HEK293 (cell line): Measurements from ENCODE around the gene STARD10.

ENCODE experiments used
- CTCF ChIA-PET: fragments of 350-600 bp; formaldehyde crosslinking; extraction: SDS; loops from one replicate; lab custom pipeline; 2021; ENCODE audit warnings: antibody characterized with exemption; lab: Yijun Ruan, JAX
- POLR2A ChIA-PET: fragments of 300-600 bp; formaldehyde crosslinking; extraction: SDS; loops from one replicate; lab custom pipeline; 2020; ENCODE audit warnings: antibody characterized with exemption, inconsistent platforms; lab: Yijun Ruan, JAX
- H3K27ac ChIP-seq: fragments of 200-500 bp; sonication (Bioruptor generic); 2 replicates; pipeline ENCODE4 v1.5.1; 2014; ENCODE audit warnings: low read depth, low read length, control low read depth, inconsistent platforms; ENCODE audit errors: extremely low read depth
- H3K36me3 ChIP-seq, 2 experiments: fragments of 200-500 bp in 1 of 2; sonication (Bioruptor generic) in 1 of 2; 1 replicate in 1 of 2; 2 replicates in 1 of 2; pipeline ENCODE4 v1.5.1; 2014 to 2017; ENCODE audit warnings: inconsistent platforms in 2 of 2, low read length in 2 of 2; ENCODE audit not compliant: control insufficient read depth in 2 of 2, insufficient read depth in 1 of 2
- H3K4me1 ChIP-seq: fragments of 200-500 bp; sonication (Bioruptor generic); 2 replicates; pipeline ENCODE4 v1.5.1; 2014; ENCODE audit warnings: mild to moderate bottlenecking, low read length, inconsistent platforms; ENCODE audit not compliant: control insufficient read depth, insufficient read depth
- H3K4me3 ChIP-seq: 2 replicates; pipeline ENCODE4 v1.5.1; 2011; ENCODE audit warnings: low read depth, mild to moderate bottlenecking, control low read depth, low read length, moderate library complexity
- H3K9me3 ChIP-seq: fragments of 200-500 bp; sonication (Bioruptor generic); 2 replicates; pipeline ENCODE4 v1.5.1; 2014; ENCODE audit warnings: low read depth, low read length, inconsistent platforms; ENCODE audit not compliant: control insufficient read depth, insufficient read depth
- BCL11A ChIP-seq: fragments of 450-650 bp; formaldehyde crosslinking; IDR thresholded peaks from 2 replicates; pipeline ENCODE4 v1.5.1; 2016; ENCODE audit warnings: low read depth, missing biosample characterization, missing genetic modification characterization
- GLIS1 ChIP-seq: fragments of 450-650 bp; formaldehyde crosslinking; IDR thresholded peaks from 2 replicates; pipeline ENCODE4 v1.5.1; 2016; ENCODE audit warnings: missing biosample characterization, missing genetic modification characterization
- GLIS2 ChIP-seq: fragments of 450-650 bp; formaldehyde crosslinking; IDR thresholded peaks from 2 replicates; pipeline ENCODE4 v1.5.1; 2016; ENCODE audit warnings: missing biosample characterization, missing genetic modification characterization
- KLF1 ChIP-seq: fragments of 450-650 bp; formaldehyde crosslinking; IDR thresholded peaks from 2 replicates; pipeline ENCODE4 v1.5.1; 2016; ENCODE audit warnings: missing biosample characterization, missing genetic modification characterization
- KLF10 ChIP-seq: fragments of 450-650 bp; IDR thresholded peaks from 2 replicates; pipeline ENCODE4 v1.5.1; 2018; ENCODE audit warnings: missing biosample characterization, mild to moderate bottlenecking, missing genetic modification characterization
- KLF16 ChIP-seq: fragments of 450-650 bp; formaldehyde crosslinking; IDR thresholded peaks from 2 replicates; pipeline ENCODE4 v1.5.1; 2017; ENCODE audit warnings: missing biosample characterization, missing genetic modification characterization
- KLF8 ChIP-seq: fragments of 450-650 bp; formaldehyde crosslinking; IDR thresholded peaks from 2 replicates; pipeline ENCODE4 v1.5.1; 2016; ENCODE audit warnings: missing biosample characterization, missing genetic modification characterization
- KLF9 ChIP-seq: fragments of 450-650 bp; formaldehyde crosslinking; IDR thresholded peaks from 2 replicates; pipeline ENCODE4 v1.5.1; 2016; ENCODE audit warnings: missing biosample characterization, missing genetic modification characterization, low read depth
- PBX3 ChIP-seq: sonication (generic); formaldehyde crosslinking; IDR thresholded peaks from 2 replicates; pipeline ENCODE4 v1.8.1; 2022; ENCODE audit warnings: mild to moderate bottlenecking, moderate library complexity, missing genetic modification reagents
- REPIN1 ChIP-seq: fragments of 450-650 bp; formaldehyde crosslinking; IDR thresholded peaks from 2 replicates; pipeline ENCODE4 v1.5.1; 2017; ENCODE audit warnings: missing biosample characterization, missing genetic modification characterization, low read depth
- SP2 ChIP-seq: fragments of 450-650 bp; formaldehyde crosslinking; IDR thresholded peaks from 2 replicates; pipeline ENCODE4 v1.5.1; 2016; ENCODE audit warnings: missing biosample characterization, missing genetic modification characterization
- SP3 ChIP-seq: fragments of 450-650 bp; formaldehyde crosslinking; IDR thresholded peaks from 2 replicates; pipeline ENCODE4 v1.5.1; 2016; ENCODE audit warnings: missing biosample characterization, missing genetic modification characterization
- SP7 ChIP-seq: fragments of 450-650 bp; formaldehyde crosslinking; IDR thresholded peaks from 2 replicates; pipeline ENCODE4 v1.5.1; 2016; ENCODE audit warnings: missing biosample characterization, missing genetic modification characterization
- YY1 ChIP-seq: fragments of 450-650 bp; formaldehyde crosslinking; IDR thresholded peaks from 2 replicates; pipeline ENCODE4 v1.5.1; 2018; ENCODE audit warnings: missing biosample characterization, missing genetic modification characterization
- ZFHX2 ChIP-seq: fragments of 450-650 bp; formaldehyde crosslinking; conservative IDR thresholded peaks from 2 replicates; pipeline ENCODE4 v1.5.1; 2016; ENCODE audit warnings: missing biosample characterization, missing genetic modification characterization
- ZFP37 ChIP-seq: fragments of 450-650 bp; formaldehyde crosslinking; IDR thresholded peaks from 2 replicates; pipeline ENCODE4 v1.5.1; 2016; ENCODE audit warnings: missing biosample characterization, missing genetic modification characterization
- ZNF146 ChIP-seq: fragments of 450-650 bp; formaldehyde crosslinking; IDR thresholded peaks from 2 replicates; pipeline ENCODE4 v1.5.1; 2016; ENCODE audit warnings: missing biosample characterization, missing genetic modification characterization
- ZNF202 ChIP-seq: fragments of 450-650 bp; formaldehyde crosslinking; IDR thresholded peaks from 2 replicates; pipeline ENCODE4 v1.5.1; 2016; ENCODE audit warnings: missing biosample characterization, missing genetic modification characterization, borderline replicate concordance
- ZNF223 ChIP-seq: fragments of 450-650 bp; formaldehyde crosslinking; IDR thresholded peaks from 2 replicates; pipeline ENCODE4 v1.5.1; 2016; ENCODE audit warnings: missing biosample characterization, missing genetic modification characterization
- ZNF324 ChIP-seq: fragments of 450-650 bp; formaldehyde crosslinking; IDR thresholded peaks from 2 replicates; pipeline ENCODE4 v1.5.1; 2016; ENCODE audit warnings: missing biosample characterization, missing genetic modification characterization
- ZNF335 ChIP-seq: fragments of 450-650 bp; formaldehyde crosslinking; conservative IDR thresholded peaks from 2 replicates; pipeline ENCODE4 v1.5.1; 2016; ENCODE audit warnings: missing biosample characterization, missing genetic modification characterization
- ZNF585B ChIP-seq: fragments of 450-650 bp; formaldehyde crosslinking; IDR thresholded peaks from 2 replicates; pipeline ENCODE4 v1.5.1; 2016; ENCODE audit warnings: missing biosample characterization, missing genetic modification characterization
- ZNF629 ChIP-seq: fragments of 450-650 bp; formaldehyde crosslinking; IDR thresholded peaks from 2 replicates; pipeline ENCODE4 v1.5.1; 2017; ENCODE audit warnings: missing biosample characterization, missing genetic modification characterization
- ZNF76 ChIP-seq: fragments of 450-650 bp; formaldehyde crosslinking; IDR thresholded peaks from 2 replicates; pipeline ENCODE4; 2016; ENCODE audit warnings: low read depth, missing biosample characterization, missing genetic modification characterization, borderline replicate concordance
- ZNF785 ChIP-seq: fragments of 450-650 bp; formaldehyde crosslinking; IDR thresholded peaks from 2 replicates; pipeline ENCODE4 v1.5.1; 2016; ENCODE audit warnings: missing biosample characterization, missing genetic modification characterization
- TF ChIP-seq, protein P1 (sequence below): fragments of 450-650 bp; formaldehyde crosslinking; optimal IDR thresholded peaks from 2 replicates; pipeline ENCODE3; 2016; ENCODE audit warnings: missing biosample characterization, mild to moderate bottlenecking, missing genetic modification characterization
- TF ChIP-seq, protein P2 (sequence below): fragments of 450-650 bp; formaldehyde crosslinking; IDR thresholded peaks from 2 replicates; pipeline ENCODE4 v1.5.1; 2016; ENCODE audit warnings: missing biosample characterization, missing genetic modification characterization
- TF ChIP-seq, protein P3 (sequence below): fragments of 450-650 bp; formaldehyde crosslinking; IDR thresholded peaks from 2 replicates; pipeline ENCODE4 v1.5.1; 2016; ENCODE audit warnings: missing biosample characterization, missing genetic modification characterization

STARD10 gene

GRCh38 chr11:72752088-72752914, 41.5 kb downstream of the STARD10 start, which contains the start of gene ARAP1:
TSS of gene ARAP1 (minus strand) at chr11:72752408. CDS start at chr11:72727128, 25,280 bp downstream.
- no peaks in the 10 kb centered on the region for H3K9me3 ChIP-seq
- H3K36me3 ChIP-seq = peaks cover 0 to 21% of the 10 kb centered on the region in 2 experiments; a peak in 1 of 3 replicates
- H3K27ac ChIP-seq = peak within 1 kb of the TSS; percentile 27; the same call in 1 of the 2 replicates
- POLR2A ChIA-PET = no interaction called here
- peak within 1 kb of the TSS; percentile 65 for H3K4me3 ChIP-seq
- no peaks in the 10 kb centered on the region for H3K4me1 ChIP-seq
- CTCF ChIA-PET = interaction anchor here (0.7 to 1.2 kb wide), 2 partner anchors 28 to 41 kb away, joined by 3 to 5 read pairs; no protein-coding TSS in a partner anchor
- TF ChIP-seq ZNF785 (tag by site-specific recombination) = no peak
- TF ChIP-seq ZNF146 (tag by site-specific recombination) = no peak
- no peak for TF ChIP-seq ZNF202 (tag by site-specific recombination)
- TF ChIP-seq KLF10 = peak; percentile 91
- TF ChIP-seq ZNF585B (tag by site-specific recombination) = no peak
- TF ChIP-seq ZFHX2 (tag by site-specific recombination) = peak; percentile 8; the same call in 1 of the 2 replicates
- peak; percentile 77; the same call in 1 of the 2 replicates for TF ChIP-seq KLF8
- no peak for TF ChIP-seq BCL11A
- TF ChIP-seq GLIS1 (tag by site-specific recombination) = peak; percentile 66
- peak; percentile 66; the same call in 1 of the 2 replicates for TF ChIP-seq REPIN1
- TF ChIP-seq, protein P1, sequence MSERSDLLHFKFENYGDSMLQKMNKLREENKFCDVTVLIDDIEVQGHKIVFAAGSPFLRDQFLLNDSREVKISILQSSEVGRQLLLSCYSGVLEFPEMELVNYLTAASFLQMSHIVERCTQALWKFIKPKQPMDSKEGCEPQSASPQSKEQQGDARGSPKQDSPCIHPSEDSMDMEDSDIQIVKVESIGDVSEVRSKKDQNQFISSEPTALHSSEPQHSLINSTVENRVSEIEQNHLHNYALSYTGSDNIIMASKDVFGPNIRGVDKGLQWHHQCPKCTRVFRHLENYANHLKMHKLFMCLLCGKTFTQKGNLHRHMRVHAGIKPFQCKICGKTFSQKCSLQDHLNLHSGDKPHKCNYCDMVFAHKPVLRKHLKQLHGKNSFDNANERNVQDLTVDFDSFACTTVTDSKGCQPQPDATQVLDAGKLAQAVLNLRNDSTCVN (tag by site-specific recombination) = peak; percentile 51
- TF ChIP-seq KLF1 (tag by site-specific recombination) = peak; percentile 84
- TF ChIP-seq KLF16 (tag by site-specific recombination) = peak; percentile 75; the same call in 1 of the 2 replicates
- TF ChIP-seq KLF9 (tag by site-specific recombination) = peak; percentile 94
- TF ChIP-seq SP7 (tag by site-specific recombination) = peak; percentile 49; the same call in 1 of the 2 replicates
- TF ChIP-seq ZNF324 (tag by site-specific recombination) = 0 out of 2 replicates have a peak, but pooled peaks have one; percentile 54
- TF ChIP-seq YY1 (tag by site-specific recombination) = 0 out of 2 replicates have a peak, but pooled peaks have one; percentile 12
- TF ChIP-seq, protein P2, sequence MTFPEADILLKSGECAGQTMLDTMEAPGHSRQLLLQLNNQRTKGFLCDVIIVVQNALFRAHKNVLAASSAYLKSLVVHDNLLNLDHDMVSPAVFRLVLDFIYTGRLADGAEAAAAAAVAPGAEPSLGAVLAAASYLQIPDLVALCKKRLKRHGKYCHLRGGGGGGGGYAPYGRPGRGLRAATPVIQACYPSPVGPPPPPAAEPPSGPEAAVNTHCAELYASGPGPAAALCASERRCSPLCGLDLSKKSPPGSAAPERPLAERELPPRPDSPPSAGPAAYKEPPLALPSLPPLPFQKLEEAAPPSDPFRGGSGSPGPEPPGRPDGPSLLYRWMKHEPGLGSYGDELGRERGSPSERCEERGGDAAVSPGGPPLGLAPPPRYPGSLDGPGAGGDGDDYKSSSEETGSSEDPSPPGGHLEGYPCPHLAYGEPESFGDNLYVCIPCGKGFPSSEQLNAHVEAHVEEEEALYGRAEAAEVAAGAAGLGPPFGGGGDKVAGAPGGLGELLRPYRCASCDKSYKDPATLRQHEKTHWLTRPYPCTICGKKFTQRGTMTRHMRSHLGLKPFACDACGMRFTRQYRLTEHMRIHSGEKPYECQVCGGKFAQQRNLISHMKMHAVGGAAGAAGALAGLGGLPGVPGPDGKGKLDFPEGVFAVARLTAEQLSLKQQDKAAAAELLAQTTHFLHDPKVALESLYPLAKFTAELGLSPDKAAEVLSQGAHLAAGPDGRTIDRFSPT = no peak
- 0 out of 2 replicates have a peak, but pooled peaks have one; percentile 25 for TF ChIP-seq ZFP37 (tag by site-specific recombination)
- TF ChIP-seq ZNF629 (tag by site-specific recombination) = 0 out of 2 replicates have a peak, but pooled peaks have one; percentile 14
- peak; percentile 68 for TF ChIP-seq ZNF335 (tag by site-specific recombination)
- TF ChIP-seq ZNF76 (tag by site-specific recombination) = 0 out of 2 replicates have a peak, but pooled peaks have one; percentile 30
- peak; percentile 78 for TF ChIP-seq SP3 (tag by site-specific recombination)
- TF ChIP-seq, protein P3, sequence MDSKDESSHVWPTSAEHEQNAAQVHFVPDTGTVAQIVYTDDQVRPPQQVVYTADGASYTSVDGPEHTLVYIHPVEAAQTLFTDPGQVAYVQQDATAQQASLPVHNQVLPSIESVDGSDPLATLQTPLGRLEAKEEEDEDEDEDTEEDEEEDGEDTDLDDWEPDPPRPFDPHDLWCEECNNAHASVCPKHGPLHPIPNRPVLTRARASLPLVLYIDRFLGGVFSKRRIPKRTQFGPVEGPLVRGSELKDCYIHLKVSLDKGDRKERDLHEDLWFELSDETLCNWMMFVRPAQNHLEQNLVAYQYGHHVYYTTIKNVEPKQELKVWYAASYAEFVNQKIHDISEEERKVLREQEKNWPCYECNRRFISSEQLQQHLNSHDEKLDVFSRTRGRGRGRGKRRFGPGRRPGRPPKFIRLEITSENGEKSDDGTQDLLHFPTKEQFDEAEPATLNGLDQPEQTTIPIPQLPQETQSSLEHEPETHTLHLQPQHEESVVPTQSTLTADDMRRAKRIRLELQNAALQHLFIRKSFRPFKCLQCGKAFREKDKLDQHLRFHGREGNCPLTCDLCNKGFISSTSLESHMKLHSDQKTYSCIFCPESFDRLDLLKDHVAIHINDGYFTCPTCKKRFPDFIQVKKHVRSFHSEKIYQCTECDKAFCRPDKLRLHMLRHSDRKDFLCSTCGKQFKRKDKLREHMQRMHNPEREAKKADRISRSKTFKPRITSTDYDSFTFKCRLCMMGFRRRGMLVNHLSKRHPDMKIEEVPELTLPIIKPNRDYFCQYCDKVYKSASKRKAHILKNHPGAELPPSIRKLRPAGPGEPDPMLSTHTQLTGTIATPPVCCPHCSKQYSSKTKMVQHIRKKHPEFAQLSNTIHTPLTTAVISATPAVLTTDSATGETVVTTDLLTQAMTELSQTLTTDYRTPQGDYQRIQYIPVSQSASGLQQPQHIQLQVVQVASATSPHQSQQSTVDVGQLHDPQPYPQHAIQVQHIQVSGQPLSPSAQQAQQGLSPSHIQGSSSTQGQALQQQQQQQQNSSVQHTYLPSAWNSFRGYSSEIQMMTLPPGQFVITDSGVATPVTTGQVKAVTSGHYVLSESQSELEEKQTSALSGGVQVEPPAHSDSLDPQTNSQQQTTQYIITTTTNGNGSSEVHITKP = peak; percentile 82
- TF ChIP-seq SP2 = peak; percentile 63
- TF ChIP-seq ZNF223 (tag by site-specific recombination) = peak; percentile 57; the same call in 1 of the 2 replicates
- TF ChIP-seq PBX3 (CRISPR knock-in tag) = 0 out of 2 replicates have a peak, but pooled peaks have one; percentile 40
- peak; percentile 94 for TF ChIP-seq GLIS2 (tag by site-specific recombination)
